Measurements from ENCODE around the gene GPLD1.
"Not testable (repeated sequence)": the region's sequence is repeated elsewhere in the genome, so short reads cannot be mapped to it uniquely, and the experiment has no call there.

Gene GPLD1

GRCh38 chr6:24520929-24521546 lies 31.7 kb upstream of the GPLD1 start:
- H3K9ac ChIP-seq (ENCODE audit: low read length), result no peak overlapping the region
- H3K4me1 ChIP-seq (ENCODE audit: control insufficient read depth, low read depth, low read length), result no peaks in the 10 kb centered on the region
- H3K9me3 ChIP-seq (ENCODE audit: control insufficient read depth, low read depth, low read length), result no peaks in the 10 kb centered on the region
- H3K4me3 ChIP-seq (ENCODE audit: low read length), result no peak overlapping the region
- H3K27me3 ChIP-seq (ENCODE audit: control insufficient read depth, insufficient read depth, low read length), result no peaks in the 10 kb centered on the region
- no peak overlapping the region for H3K27ac ChIP-seq (ENCODE audit: low read length)
- H3K36me3 ChIP-seq (ENCODE audit: control insufficient read depth, low read depth, low read length), result no peaks in the 10 kb centered on the region

GRCh38 chr6:24517659-24518543 lies 28.5 kb upstream of the GPLD1 start:
- Histone ChIP-seq H3K27ac (ENCODE audit: low read length) (no peak overlapping the region), H3K4me3 (ENCODE audit: low read length) (no peak overlapping the region), H3K36me3 (ENCODE audit: control insufficient read depth, low read depth, low read length) (no peaks in the 10 kb centered on the region), H3K4me1 (ENCODE audit: control insufficient read depth, low read depth, low read length) (no peaks in the 10 kb centered on the region), H3K9ac (ENCODE audit: low read length) (no peak overlapping the region), H3K9me3 (ENCODE audit: control insufficient read depth, low read depth, low read length) (no peaks in the 10 kb centered on the region), H3K27me3 (ENCODE audit: control insufficient read depth, insufficient read depth, low read length) (no peaks in the 10 kb centered on the region)

- Histone ChIP-seq H3K36me3 (ENCODE audit: control insufficient read depth, low read depth, low read length) (no peaks in the 10 kb centered on the region), H3K4me1 (ENCODE audit: control insufficient read depth, low read depth, low read length) (no peaks in the 10 kb centered on the region), H3K9me3 (ENCODE audit: control insufficient read depth, low read depth, low read length) (no peaks in the 10 kb centered on the region), H3K9ac (ENCODE audit: low read length) (no peak overlapping the region), H3K4me3 (ENCODE audit: low read length) (no peak overlapping the region), H3K27me3 (ENCODE audit: control insufficient read depth, insufficient read depth, low read length) (no peaks in the 10 kb centered on the region), H3K27ac (ENCODE audit: low read length) (no peak overlapping the region)
These were observed 24.2 kb upstream of the GPLD1 start for GRCh38 chr6:24513602-24514001.

- H3K4me1 ChIP-seq (ENCODE audit: control insufficient read depth, low read depth, low read length); H3K27me3 ChIP-seq (ENCODE audit: control insufficient read depth, insufficient read depth, low read length); H3K9ac ChIP-seq (ENCODE audit: low read length); H3K36me3 ChIP-seq (ENCODE audit: control insufficient read depth, low read depth, low read length); H3K4me3 ChIP-seq (ENCODE audit: low read length); H3K27ac ChIP-seq (ENCODE audit: low read length); H3K9me3 ChIP-seq (ENCODE audit: control insufficient read depth, low read depth, low read length): not testable (repeated sequence)
These were observed 22.6 kb upstream of the GPLD1 start for GRCh38 chr6:24511976-24512375.

GRCh38 chr6:24506814-24507520 lies 17.6 kb upstream of the GPLD1 start:
- no peaks in the 10 kb centered on the region for H3K36me3 ChIP-seq (ENCODE audit: control insufficient read depth, low read depth, low read length)
- no peaks in the 10 kb centered on the region for H3K9me3 ChIP-seq (ENCODE audit: control insufficient read depth, low read depth, low read length)
- H3K27ac ChIP-seq (ENCODE audit: low read length), result no peak overlapping the region
- H3K4me1 ChIP-seq (ENCODE audit: control insufficient read depth, low read depth, low read length), result peaks cover 5% of the 10 kb centered on the region
- H3K9ac ChIP-seq (ENCODE audit: low read length), result no peak overlapping the region
- no peaks in the 10 kb centered on the region for H3K27me3 ChIP-seq (ENCODE audit: control insufficient read depth, insufficient read depth, low read length)
- no peak overlapping the region for H3K4me3 ChIP-seq (ENCODE audit: low read length)

- Histone ChIP-seq H3K9me3 (ENCODE audit: control insufficient read depth, low read depth, low read length) (no peaks in the 10 kb centered on the region), H3K27ac (ENCODE audit: low read length) (no peak overlapping the region), H3K4me1 (ENCODE audit: control insufficient read depth, low read depth, low read length) (peaks cover 6% of the 10 kb centered on the region), H3K36me3 (ENCODE audit: control insufficient read depth, low read depth, low read length) (no peaks in the 10 kb centered on the region), H3K9ac (ENCODE audit: low read length) (no peak overlapping the region), H3K27me3 (ENCODE audit: control insufficient read depth, insufficient read depth, low read length) (no peaks in the 10 kb centered on the region), H3K4me3 (ENCODE audit: low read length) (no peak overlapping the region)
These were observed 15.5 kb upstream of the GPLD1 start for GRCh38 chr6:24504649-24505586.

GRCh38 chr6:24504287-24504648 lies 14.9 kb upstream of the GPLD1 start:
- Histone ChIP-seq H3K9ac (ENCODE audit: low read length) (no peak overlapping the region), H3K27me3 (ENCODE audit: control insufficient read depth, insufficient read depth, low read length) (no peaks in the 10 kb centered on the region), H3K9me3 (ENCODE audit: control insufficient read depth, low read depth, low read length) (no peaks in the 10 kb centered on the region), H3K4me3 (ENCODE audit: low read length) (no peak overlapping the region), H3K36me3 (ENCODE audit: control insufficient read depth, low read depth, low read length) (no peaks in the 10 kb centered on the region), H3K27ac (ENCODE audit: low read length) (no peak overlapping the region), H3K4me1 (ENCODE audit: control insufficient read depth, low read depth, low read length) (peaks cover 6% of the 10 kb centered on the region)

GRCh38 chr6:24501914-24502313 lies 12.5 kb upstream of the GPLD1 start:
- H3K4me1 ChIP-seq (ENCODE audit: control insufficient read depth, low read depth, low read length), result peaks cover 6% of the 10 kb centered on the region
- H3K9me3 ChIP-seq (ENCODE audit: control insufficient read depth, low read depth, low read length), result no peaks in the 10 kb centered on the region
- no peak overlapping the region for H3K27ac ChIP-seq (ENCODE audit: low read length)
- H3K4me3 ChIP-seq (ENCODE audit: low read length), result no peak overlapping the region
- no peak overlapping the region for H3K9ac ChIP-seq (ENCODE audit: low read length)
- no peaks in the 10 kb centered on the region for H3K27me3 ChIP-seq (ENCODE audit: control insufficient read depth, insufficient read depth, low read length)
- no peaks in the 10 kb centered on the region for H3K36me3 ChIP-seq (ENCODE audit: control insufficient read depth, low read depth, low read length)

GRCh38 chr6:24501374-24501773 lies 12.0 kb upstream of the GPLD1 start:
- peaks cover 1% of the 10 kb centered on the region for H3K27me3 ChIP-seq (ENCODE audit: control insufficient read depth, insufficient read depth, low read length)
- H3K27ac ChIP-seq (ENCODE audit: low read length), result no peak overlapping the region
- no peak overlapping the region for H3K4me3 ChIP-seq (ENCODE audit: low read length)
- no peak overlapping the region for H3K9ac ChIP-seq (ENCODE audit: low read length)
- no peaks in the 10 kb centered on the region for H3K36me3 ChIP-seq (ENCODE audit: control insufficient read depth, low read depth, low read length)
- H3K9me3 ChIP-seq (ENCODE audit: control insufficient read depth, low read depth, low read length), result no peaks in the 10 kb centered on the region
- peaks cover 6% of the 10 kb centered on the region for H3K4me1 ChIP-seq (ENCODE audit: control insufficient read depth, low read depth, low read length)

GRCh38 chr6:24500683-24501082 lies 11.3 kb upstream of the GPLD1 start:
- H3K9ac ChIP-seq (ENCODE audit: low read length), result no peak overlapping the region
- H3K27ac ChIP-seq (ENCODE audit: low read length), result no peak overlapping the region
- peaks cover 8% of the 10 kb centered on the region for H3K27me3 ChIP-seq (ENCODE audit: control insufficient read depth, insufficient read depth, low read length)
- H3K4me1 ChIP-seq (ENCODE audit: control insufficient read depth, low read depth, low read length), result peaks cover 6% of the 10 kb centered on the region
- H3K4me3 ChIP-seq (ENCODE audit: low read length), result no peak overlapping the region
- H3K36me3 ChIP-seq (ENCODE audit: control insufficient read depth, low read depth, low read length), result no peaks in the 10 kb centered on the region
- H3K9me3 ChIP-seq (ENCODE audit: control insufficient read depth, low read depth, low read length), result no peaks in the 10 kb centered on the region

All from iPS-18a (cell line).